ENCODE results near the gene MICU1.

DNA sequence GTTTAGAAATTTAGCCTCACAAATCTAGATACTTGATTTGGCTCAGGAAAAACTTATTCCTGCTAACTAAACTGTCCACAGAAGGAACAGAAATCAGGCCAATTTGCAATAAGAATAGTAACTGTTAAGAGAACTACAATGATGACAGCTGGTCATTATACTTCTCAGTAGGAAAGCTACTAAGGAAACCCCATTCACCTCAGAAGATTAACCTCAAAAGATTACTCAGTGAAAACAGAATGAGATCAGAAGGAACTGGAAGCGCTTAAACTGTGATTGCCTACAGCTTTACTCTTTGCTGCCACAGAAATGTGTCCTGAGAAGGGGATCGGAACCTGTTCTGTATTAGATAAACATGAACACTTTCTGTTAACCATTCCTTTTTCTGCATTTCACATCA is 246.8 kb downstream of the MICU1 start:
- no peak for TF ChIP-seq ZNF274 (IDR thresholded peaks at IDR 0.05; ENCODE audit: low read depth, low read length)
- TF ChIP-seq SUZ12 (IDR thresholded peaks at IDR 0.05; ENCODE audit: extremely low read depth, insufficient read depth, insufficient read length), result no peak

Measured in NT2/D1 (cell line).